Measurements from ENCODE around the gene IFITM1.
"Not testable (repeated sequence)": the region's sequence is repeated elsewhere in the genome, so short reads cannot be mapped to it uniquely, and the experiment has no call there.

Gene IFITM1

DNA sequence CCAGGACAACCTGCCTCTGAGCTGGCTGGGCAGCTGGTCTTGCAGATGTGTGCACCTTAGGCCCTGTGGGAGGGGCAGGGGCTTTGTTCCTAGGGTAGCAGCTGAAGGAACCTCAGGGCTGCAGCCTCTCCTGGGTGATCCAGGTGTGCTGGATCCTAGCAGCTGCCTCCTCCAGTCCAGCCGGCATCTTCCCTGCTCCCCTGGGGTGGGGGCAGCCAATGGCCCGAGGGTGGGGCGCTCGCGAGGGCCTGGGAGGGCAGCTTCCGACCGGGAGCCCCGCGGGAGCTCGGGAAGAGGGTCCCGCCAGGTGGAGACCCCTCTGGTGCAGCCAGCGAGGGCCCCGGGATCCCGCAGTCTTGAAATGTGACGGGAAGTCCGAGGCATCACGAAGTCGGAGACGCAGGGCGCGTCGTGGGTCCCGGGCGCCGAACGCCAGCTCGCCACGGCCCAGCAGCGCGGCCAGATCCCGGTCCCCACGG, 1.7 kb downstream of the IFITM1 start:
- no peak for ATAC-seq (ENCODE audit: insufficient read depth, low read depth)
- TF ChIP-seq EZH2 (IDR thresholded peaks at IDR 0.05; ENCODE audit: borderline replicate concordance, low read depth, low read length, severe bottlenecking): no peak
- TF ChIP-seq, protein P1, sequence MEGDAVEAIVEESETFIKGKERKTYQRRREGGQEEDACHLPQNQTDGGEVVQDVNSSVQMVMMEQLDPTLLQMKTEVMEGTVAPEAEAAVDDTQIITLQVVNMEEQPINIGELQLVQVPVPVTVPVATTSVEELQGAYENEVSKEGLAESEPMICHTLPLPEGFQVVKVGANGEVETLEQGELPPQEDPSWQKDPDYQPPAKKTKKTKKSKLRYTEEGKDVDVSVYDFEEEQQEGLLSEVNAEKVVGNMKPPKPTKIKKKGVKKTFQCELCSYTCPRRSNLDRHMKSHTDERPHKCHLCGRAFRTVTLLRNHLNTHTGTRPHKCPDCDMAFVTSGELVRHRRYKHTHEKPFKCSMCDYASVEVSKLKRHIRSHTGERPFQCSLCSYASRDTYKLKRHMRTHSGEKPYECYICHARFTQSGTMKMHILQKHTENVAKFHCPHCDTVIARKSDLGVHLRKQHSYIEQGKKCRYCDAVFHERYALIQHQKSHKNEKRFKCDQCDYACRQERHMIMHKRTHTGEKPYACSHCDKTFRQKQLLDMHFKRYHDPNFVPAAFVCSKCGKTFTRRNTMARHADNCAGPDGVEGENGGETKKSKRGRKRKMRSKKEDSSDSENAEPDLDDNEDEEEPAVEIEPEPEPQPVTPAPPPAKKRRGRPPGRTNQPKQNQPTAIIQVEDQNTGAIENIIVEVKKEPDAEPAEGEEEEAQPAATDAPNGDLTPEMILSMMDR (IDR thresholded peaks at IDR 0.05; ENCODE audit: borderline replicate concordance, extremely low read depth, low read length, poor library complexity, severe bottlenecking): no peak
- H3K4me3 ChIP-seq (ENCODE audit: low read depth in 1 of 2, low read length in 2 of 2): peak overlapping the region; percentile 44 to 64

DNA sequence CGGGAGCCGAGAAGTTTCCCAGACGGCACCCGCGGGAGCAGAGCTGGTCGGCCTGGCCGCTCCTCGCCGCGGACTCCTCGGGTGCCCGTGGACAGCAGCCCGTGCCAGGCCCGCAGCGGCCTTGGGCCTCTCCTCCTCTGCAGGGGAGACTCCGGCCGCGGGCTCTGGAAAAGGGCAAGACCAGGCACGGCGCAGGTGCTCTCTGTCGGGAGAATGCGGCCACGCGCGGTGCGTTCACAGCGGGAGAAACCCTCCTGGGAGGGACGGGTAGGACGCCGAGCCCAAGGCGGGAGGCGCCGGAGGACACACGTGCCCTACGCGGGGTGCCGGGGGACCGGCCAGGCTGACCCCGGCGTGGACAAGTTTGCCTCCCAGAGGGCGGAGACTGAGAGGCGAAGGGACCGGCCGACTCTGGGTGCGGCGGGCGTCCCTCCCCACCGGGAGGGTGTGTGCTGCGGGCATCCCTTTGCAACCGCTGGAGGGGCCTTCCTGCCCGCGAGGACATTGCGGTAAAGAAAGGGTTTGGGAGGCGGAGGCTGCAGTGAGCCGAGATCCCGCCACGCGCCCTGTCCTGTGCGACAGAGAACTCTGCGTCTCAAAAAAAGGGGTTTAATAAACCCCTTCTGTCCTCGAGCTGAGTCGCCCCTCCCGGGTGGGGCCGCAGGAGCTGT, 2.3 kb downstream of the IFITM1 start:
- Histone ChIP-seq H3K4me1 (ENCODE audit: insufficient read depth, low read length) (peaks cover 68% of the 10 kb centered on the region), H3K9ac (ENCODE audit: low read depth, low read length) (peak overlapping the region; percentile 72), H4K20me1 (ENCODE audit: insufficient read depth, low read length) (peaks cover 19% of the 10 kb centered on the region), H3K4me3 (ENCODE audit: low read depth in 1 of 2, low read length in 2 of 2) (peak overlapping the region; percentile 44 to 64; a peak in 3 of 4 replicates), H3K27ac (ENCODE audit: low read length) (peak overlapping the region; percentile 83), H3K79me2 (ENCODE audit: insufficient read depth, low read length) (peaks cover 46% of the 10 kb centered on the region), H2AFZ (ENCODE audit: low read depth, low read length) (no peak overlapping the region), H3K4me2 (ENCODE audit: insufficient read depth, low read length) (peak overlapping the region; percentile 88), H3K9me3 (ENCODE audit: insufficient read depth, low read length, severe bottlenecking) (no peaks in the 10 kb centered on the region), H3K27me3 (ENCODE audit: insufficient read depth, low read length, poor library complexity) (no peaks in the 10 kb centered on the region), H3K36me3 (ENCODE audit: insufficient read depth, low read length) (peaks cover 25% of the 10 kb centered on the region)
- TF ChIP-seq EZH2 (IDR thresholded peaks at IDR 0.05; ENCODE audit: borderline replicate concordance, low read depth, low read length, severe bottlenecking): no peak
- TF ChIP-seq, protein P1 (IDR thresholded peaks at IDR 0.05; ENCODE audit: borderline replicate concordance, extremely low read depth, low read length, poor library complexity, severe bottlenecking): no peak
- no peak for ATAC-seq (ENCODE audit: insufficient read depth, low read depth)
- DNase-seq: peak; percentile 51

More for the DNA sequence above, 1.7 kb downstream of the IFITM1 start:
- Histone ChIP-seq H3K27ac (ENCODE audit: low read length) (peak overlapping the region; percentile 83), H3K9ac (ENCODE audit: low read depth, low read length) (peak overlapping the region; percentile 72), H4K20me1 (ENCODE audit: insufficient read depth, low read length) (peaks cover 19% of the 10 kb centered on the region), H3K36me3 (ENCODE audit: insufficient read depth, low read length) (peaks cover 25% of the 10 kb centered on the region), H3K27me3 (ENCODE audit: insufficient read depth, low read length, poor library complexity) (no peaks in the 10 kb centered on the region), H3K4me2 (ENCODE audit: insufficient read depth, low read length) (peak overlapping the region; percentile 88), H3K4me1 (ENCODE audit: insufficient read depth, low read length) (peaks cover 64% of the 10 kb centered on the region), H2AFZ (ENCODE audit: low read depth, low read length) (no peak overlapping the region), H3K9me3 (ENCODE audit: insufficient read depth, low read length, severe bottlenecking) (no peaks in the 10 kb centered on the region), H3K79me2 (ENCODE audit: insufficient read depth, low read length) (peaks cover 46% of the 10 kb centered on the region)
- DNase-seq: no peak

DNA sequence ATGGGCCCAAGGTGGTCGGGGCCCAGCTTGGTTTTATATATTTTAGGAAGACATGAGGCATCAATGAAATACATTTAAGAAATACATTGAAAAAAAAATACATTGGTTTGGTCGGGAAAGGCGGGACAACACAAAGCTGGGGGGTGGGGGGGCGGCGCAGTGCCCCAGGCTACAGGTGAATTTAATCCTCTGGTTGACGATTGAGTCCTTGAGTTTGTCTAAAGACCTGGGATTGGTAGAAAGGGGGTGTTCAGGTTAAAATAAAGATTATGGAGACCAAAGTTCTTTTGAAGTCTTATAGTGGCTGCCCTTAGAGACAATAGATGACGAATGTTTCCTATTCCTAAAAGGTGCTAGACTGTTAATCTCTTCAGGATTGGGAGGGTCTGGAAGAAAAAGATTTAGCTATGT, 3.1 kb downstream of the IFITM1 start:
- no peaks in the 10 kb centered on the region for H3K27me3 ChIP-seq (ENCODE audit: insufficient read depth, low read length, poor library complexity)
- TF ChIP-seq, protein P1 (IDR thresholded peaks at IDR 0.05; ENCODE audit: borderline replicate concordance, extremely low read depth, low read length, poor library complexity, severe bottlenecking): no peak
- no peak for TF ChIP-seq EZH2 (IDR thresholded peaks at IDR 0.05; ENCODE audit: borderline replicate concordance, low read depth, low read length, severe bottlenecking)
- H3K36me3 ChIP-seq (ENCODE audit: insufficient read depth, low read length): peaks cover 25% of the 10 kb centered on the region
- no peaks in the 10 kb centered on the region for H3K9me3 ChIP-seq (ENCODE audit: insufficient read depth, low read length, severe bottlenecking)
- H4K20me1 ChIP-seq (ENCODE audit: insufficient read depth, low read length): peaks cover 19% of the 10 kb centered on the region
- peak overlapping the region; percentile 83; the same call in 1 of the 2 replicates for H3K27ac ChIP-seq (ENCODE audit: low read length)
- no peak overlapping the region for H2AFZ ChIP-seq (ENCODE audit: low read depth, low read length)
- H3K9ac ChIP-seq (ENCODE audit: low read depth, low read length): peak overlapping the region; percentile 72
- ATAC-seq (ENCODE audit: insufficient read depth, low read depth): no peak
- peak overlapping the region; percentile 88 for H3K4me2 ChIP-seq (ENCODE audit: insufficient read depth, low read length)
- H3K79me2 ChIP-seq (ENCODE audit: insufficient read depth, low read length): peaks cover 46% of the 10 kb centered on the region
- peaks cover 64% of the 10 kb centered on the region for H3K4me1 ChIP-seq (ENCODE audit: insufficient read depth, low read length)
- peak overlapping the region; percentile 44 to 64; a peak in 3 of 4 replicates for H3K4me3 ChIP-seq (ENCODE audit: low read depth in 1 of 2, low read length in 2 of 2)
- DNase-seq: no peak

DNA sequence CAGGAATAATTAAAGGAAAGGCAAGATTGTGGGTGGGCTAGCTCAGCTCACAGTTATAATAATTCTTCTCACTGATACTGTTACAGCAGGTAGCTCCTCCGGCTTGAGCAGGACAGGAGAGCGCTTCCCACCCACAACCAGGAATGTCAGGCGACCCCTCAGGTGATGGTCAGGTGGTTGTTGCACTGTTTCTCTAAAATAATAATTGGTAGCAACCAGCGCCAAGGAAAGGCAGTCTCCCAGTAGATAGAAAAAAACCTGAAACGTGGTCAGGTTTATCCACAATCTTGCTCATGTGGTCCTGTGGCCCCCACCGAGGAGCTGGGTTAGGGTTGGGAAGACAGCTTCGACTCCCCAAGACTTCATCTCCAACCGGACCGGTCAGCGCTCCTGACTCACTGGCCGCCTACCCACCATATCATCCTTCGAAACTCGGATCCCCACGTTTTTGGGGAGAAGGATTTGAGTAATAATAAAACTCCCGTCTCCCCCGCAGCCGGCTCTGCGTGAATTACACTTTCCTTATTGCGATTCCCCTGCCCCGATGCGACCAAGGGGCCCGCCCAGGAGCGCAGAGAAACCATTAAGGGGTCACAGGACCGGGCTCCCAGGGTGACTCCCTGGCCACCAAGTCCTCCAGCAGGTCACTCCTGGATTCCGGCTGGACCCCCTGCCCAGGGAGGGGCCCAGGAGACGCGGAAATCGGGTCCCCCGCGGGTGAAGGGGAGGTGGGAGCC, 4.0 kb downstream of the IFITM1 start:
- Histone ChIP-seq H3K79me2 (ENCODE audit: insufficient read depth, low read length) (peaks cover 46% of the 10 kb centered on the region), H3K4me1 (ENCODE audit: insufficient read depth, low read length) (peaks cover 55% of the 10 kb centered on the region), H3K4me2 (ENCODE audit: insufficient read depth, low read length) (peak overlapping the region; percentile 88), H3K4me3 (ENCODE audit: low read depth in 1 of 2, low read length in 2 of 2) (peak overlapping the region in 1 of 2 experiments; percentile 64; a peak in 2 of 4 replicates), H4K20me1 (ENCODE audit: insufficient read depth, low read length) (peaks cover 19% of the 10 kb centered on the region), H3K36me3 (ENCODE audit: insufficient read depth, low read length) (peaks cover 25% of the 10 kb centered on the region)
- not testable (repeated sequence) for H3K9me3 ChIP-seq (ENCODE audit: insufficient read depth, low read length, severe bottlenecking); DNase-seq; ATAC-seq (ENCODE audit: insufficient read depth, low read depth); H3K27me3 ChIP-seq (ENCODE audit: insufficient read depth, low read length, poor library complexity); H2AFZ ChIP-seq (ENCODE audit: low read depth, low read length); H3K9ac ChIP-seq (ENCODE audit: low read depth, low read length); H3K27ac ChIP-seq (ENCODE audit: low read length)

DNA sequence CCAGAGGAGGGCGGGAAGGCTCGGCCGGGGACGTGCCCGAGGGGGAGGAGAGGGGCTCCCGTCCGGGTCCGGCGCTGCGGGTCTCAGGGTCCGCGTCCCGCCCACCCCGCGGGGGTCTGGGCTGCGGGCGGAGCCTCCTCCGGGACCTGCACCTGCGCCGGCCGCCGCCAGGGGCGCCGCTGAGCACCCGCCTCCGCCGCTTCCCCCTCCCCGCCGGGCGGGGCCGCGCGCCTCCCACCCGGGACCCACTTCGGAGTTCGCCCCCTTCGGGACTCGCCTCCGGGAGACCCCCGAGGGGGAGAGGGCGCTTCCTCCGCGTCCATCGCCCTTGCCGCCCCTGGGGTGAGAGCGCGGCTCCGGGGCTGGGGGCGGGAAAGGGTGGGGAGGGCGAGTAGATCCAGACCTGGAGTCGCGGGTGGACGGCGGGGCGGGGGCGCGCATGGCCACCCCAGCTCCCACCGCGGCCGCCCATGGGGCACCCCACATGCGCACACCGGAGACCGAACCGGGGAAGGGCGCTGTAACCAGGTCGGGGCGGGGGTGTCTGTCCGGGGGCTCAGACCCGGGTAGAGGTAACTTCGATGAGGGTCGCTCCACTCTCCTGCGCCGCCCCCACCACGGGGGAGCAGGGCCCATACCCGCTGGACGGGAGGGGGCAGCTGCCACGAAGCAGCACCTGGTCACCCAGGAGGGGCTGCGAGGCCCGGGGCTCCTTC, 4.7 kb downstream of the IFITM1 start:
- Histone ChIP-seq H3K4me1 (ENCODE audit: insufficient read depth, low read length) (peaks cover 48% of the 10 kb centered on the region), H3K4me2 (ENCODE audit: insufficient read depth, low read length) (peak overlapping the region; percentile 88), H3K79me2 (ENCODE audit: insufficient read depth, low read length) (peaks cover 40% of the 10 kb centered on the region), H3K36me3 (ENCODE audit: insufficient read depth, low read length) (peaks cover 25% of the 10 kb centered on the region), H4K20me1 (ENCODE audit: insufficient read depth, low read length) (peaks cover 19% of the 10 kb centered on the region), H3K9ac (ENCODE audit: low read depth, low read length) (peak overlapping the region; percentile 55), H3K4me3 (ENCODE audit: low read depth in 1 of 2, low read length in 2 of 2) (peak overlapping the region in 1 of 2 experiments; percentile 56; a peak in 3 of 4 replicates)
- H3K27me3 ChIP-seq (ENCODE audit: insufficient read depth, low read length, poor library complexity); H3K9me3 ChIP-seq (ENCODE audit: insufficient read depth, low read length, severe bottlenecking); H3K27ac ChIP-seq (ENCODE audit: low read length); H2AFZ ChIP-seq (ENCODE audit: low read depth, low read length); DNase-seq: not testable (repeated sequence)
- peak; percentile 29 for ATAC-seq (ENCODE audit: insufficient read depth, low read depth)

Measured in DND-41 (cell line).